HG03060 (cell line): ENCODE measurements around the gene ZC3H11A.

Experiments used
- ATAC-seq: cut with Tn5 transposase; IDR thresholded peaks from one replicate; pipeline ENCODE4 v1.9.1; 2021; ENCODE audit warnings: low read depth, moderate number of reproducible peaks; ENCODE audit not compliant: unreplicated experiment

Gene ZC3H11A

DNA sequence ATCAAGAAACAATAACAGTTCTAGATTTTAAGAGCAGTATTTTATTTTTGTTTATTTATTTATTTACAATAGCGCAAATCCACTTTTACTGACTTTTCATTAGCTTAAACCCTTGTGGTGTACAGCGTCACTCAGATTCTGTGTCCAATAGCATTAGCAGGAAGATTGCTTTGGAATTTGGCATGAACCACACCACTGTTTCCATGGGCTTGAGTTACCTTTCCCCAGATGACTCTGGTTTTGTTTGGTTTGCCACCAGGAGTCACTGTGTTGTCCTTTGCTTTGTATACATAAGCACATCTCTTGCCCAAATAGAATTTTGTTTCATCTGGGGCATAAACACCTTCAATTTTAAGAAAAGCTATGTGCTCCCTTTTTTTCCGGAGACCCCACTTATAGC, 40.1 kb downstream of the ZC3H11A start:
- ATAC-seq, result no peak

GRCh38 chr1:203839081-203839480, 43.7 kb downstream of the ZC3H11A start:
- ATAC-seq, result no peak

- no peak for ATAC-seq
Observed at GRCh38 chr1:203840208-203840808, 44.9 kb downstream of the ZC3H11A start.

- no peak for ATAC-seq
Observed at GRCh38 chr1:203842559-203842876, 47.1 kb downstream of the ZC3H11A start.

- no peak for ATAC-seq
Observed at GRCh38 chr1:203843435-203843834, 48.0 kb downstream of the ZC3H11A start.
